GM12878 (cell line): ENCODE measurements around the gene COL5A1. TPM values are rescaled to one million over a fixed set of nuclear protein-coding genes. Genes with fewer than 3 reads are reported as not detected.

Source experiments
- ATAC-seq: fragments of 200-7000 bp; cut with Tn5 transposase; 3 replicates; pipeline ENCODE4 v1.9.1; 2020; ENCODE audit warnings: mild to moderate bottlenecking, moderate library complexity
- BruUV-seq: library from RNA; stranded (reverse); fragments of 400-500 nt; replicated peaks from 2 replicates; lab custom pipeline; 2021; lab: Mats Ljungman, UMichigan
- CTCF ChIA-PET: fragments of 300-600 bp; sonication (Branson Sonifier 250); formaldehyde crosslinking; extraction: SDS; loops from one replicate; lab custom pipeline; 2021; ENCODE audit warnings: inconsistent platforms; lab: Yijun Ruan, JAX
- POLR2A ChIA-PET: fragments of 350-600 bp; formaldehyde crosslinking; extraction: SDS; loops from one replicate; lab custom pipeline; 2021; ENCODE audit warnings: inconsistent platforms; lab: Charles Lee
- RAD21 ChIA-PET: fragments of 300-600 bp; sonication (Branson Sonifier 250); formaldehyde crosslinking; loops from one replicate; lab custom pipeline; 2023; ENCODE audit warnings: antibody characterized with exemption; ENCODE audit not compliant: unreplicated experiment; lab: Charles Lee
- SMC1A ChIA-PET: fragments of 300-600 bp; sonication (Branson Sonifier 250); formaldehyde crosslinking; loops from one replicate; lab custom pipeline; 2023; ENCODE audit not compliant: unreplicated experiment, uncharacterized antibody; lab: Charles Lee
- DNase-seq: peaks from one replicate; pipeline ENCODE4 v3.0.0-alpha.2; 2011; ENCODE audit warnings: low read depth, low spot score
- FAIRE-seq: peaks from 3 replicates; lab custom pipeline; 2011; peaks lifted over from hg19 to GRCh38; lab: Jason Lieb, UNC
- H2AFZ ChIP-seq: 2 replicates; pipeline ENCODE4 v1.6.0; 2011; ENCODE audit warnings: low read depth, low read length, control low read depth; ENCODE audit not compliant: control insufficient read depth
- H3K27ac ChIP-seq: 2 replicates; pipeline ENCODE4 v1.5.1; 2011; ENCODE audit warnings: control low read depth; ENCODE audit not compliant: control insufficient read depth, insufficient read depth
- H3K27me3 ChIP-seq, 2 experiments: replicated peaks in 1 of 2; 2 replicates each; pipeline versions ENCODE4 v1.6.0 to v1.6.1; 2011; ENCODE audit warnings: low read length in 1 of 2; ENCODE audit not compliant: control insufficient read depth in 2 of 2, insufficient read depth in 2 of 2
- H3K36me3 ChIP-seq, 2 experiments: 2 replicates each; pipeline ENCODE4 v1.5.1; 2011; ENCODE audit warnings: low read length in 1 of 2; ENCODE audit not compliant: control insufficient read depth in 2 of 2, insufficient read depth in 2 of 2
- H3K4me1 ChIP-seq: 2 replicates; pipeline ENCODE4 v1.6.1; 2011; ENCODE audit warnings: mild to moderate bottlenecking, low read length, moderate library complexity, mixed read lengths; ENCODE audit not compliant: control insufficient read depth, insufficient read depth
- H3K4me2 ChIP-seq: 2 replicates; pipeline ENCODE4 v1.6.0; 2011; ENCODE audit warnings: control low read depth; ENCODE audit not compliant: control insufficient read depth, insufficient read depth
- H3K4me3 ChIP-seq: fragments of 200-600 bp; sonication (generic); 2 replicates; pipeline ENCODE4 v1.5.1; 2016
- H3K79me2 ChIP-seq: 2 replicates; pipeline ENCODE4 v1.6.0; 2011; ENCODE audit warnings: low read length; ENCODE audit not compliant: control insufficient read depth, insufficient read depth
- H3K9ac ChIP-seq: 2 replicates; pipeline ENCODE4 v1.8.0; 2011; ENCODE audit warnings: low read length, control low read depth, mixed read lengths; ENCODE audit not compliant: control insufficient read depth, insufficient read depth
- H3K9me3 ChIP-seq: replicated peaks from 3 replicates; pipeline ENCODE4 v1.5.1; 2011; ENCODE audit warnings: mild to moderate bottlenecking, low read length; ENCODE audit not compliant: control insufficient read depth, insufficient read depth
- H4K20me1 ChIP-seq: 2 replicates; pipeline ENCODE4 v1.6.0; 2011; ENCODE audit not compliant: control insufficient read depth, insufficient read depth
- ATF7 ChIP-seq: fragments of 450-650 bp; IDR thresholded peaks from 2 replicates; pipeline ENCODE4 v1.6.1; 2016; ENCODE audit warnings: low read depth, mild to moderate bottlenecking
- BACH1 ChIP-seq: fragments of 450-650 bp; IDR thresholded peaks from 2 replicates; pipeline ENCODE4 v1.6.1; 2017; ENCODE audit warnings: mild to moderate bottlenecking, borderline replicate concordance
- BMI1 ChIP-seq: fragments of 450-650 bp; IDR thresholded peaks from 2 replicates; pipeline ENCODE4 v1.6.1; 2016; ENCODE audit warnings: mild to moderate bottlenecking, moderate library complexity, borderline replicate concordance
- BRCA1 ChIP-seq: IDR thresholded peaks from 2 replicates; pipeline ENCODE4 v1.6.1; 2011; ENCODE audit warnings: low read depth, low read length, improper control_type of control experiment
- CBX3 ChIP-seq: fragments of 200-600 bp; sonication (generic); IDR thresholded peaks from 2 replicates; pipeline ENCODE4 v1.6.1; 2016; ENCODE audit warnings: low read depth, borderline replicate concordance
- CREM ChIP-seq: IDR thresholded peaks from 2 replicates; pipeline ENCODE4 v1.6.1; 2014; ENCODE audit warnings: antibody characterized with exemption, low read depth
- EP300 ChIP-seq, 2 experiments: fragments of 150-350 bp in 1 of 2; IDR thresholded peaks; 2 replicates each; pipeline ENCODE4 v1.6.1; 2011 to 2012; ENCODE audit warnings: low read depth in 2 of 2, low read length in 2 of 2, borderline replicate concordance in 1 of 2, improper control_type of control experiment in 1 of 2, inconsistent platforms in 1 of 2; ENCODE audit not compliant: control insufficient read depth in 1 of 2
- KLF5 ChIP-seq: fragments of 450-650 bp; IDR thresholded peaks from 2 replicates; pipeline ENCODE4 v1.6.1; 2014; ENCODE audit warnings: mild to moderate bottlenecking; ENCODE audit not compliant: partially characterized antibody
- MAX ChIP-seq: IDR thresholded peaks from 2 replicates; pipeline ENCODE4 v1.6.1; 2012; ENCODE audit warnings: low read depth, low read length, improper control_type of control experiment
- RAD21 ChIP-seq: IDR thresholded peaks from 2 replicates; pipeline ENCODE4 v1.6.1; 2011; ENCODE audit warnings: mild to moderate bottlenecking, low read depth, low read length, moderate library complexity; ENCODE audit not compliant: insufficient read depth
- RFX5 ChIP-seq: IDR thresholded peaks from 2 replicates; pipeline ENCODE4 v1.6.1; 2011; ENCODE audit warnings: low read depth, low read length, improper control_type of control experiment
- SP1 ChIP-seq: IDR thresholded peaks from one replicate; pipeline ENCODE4 v1.6.1; 2011; ENCODE audit warnings: low read depth, low read length
- SUPT20H ChIP-seq: IDR thresholded peaks from 2 replicates; pipeline ENCODE4 v1.6.1; 2011; ENCODE audit warnings: low read depth, mild to moderate bottlenecking, low read length, moderate library complexity, borderline replicate concordance; ENCODE audit not compliant: control insufficient read depth
- ZBTB11 ChIP-seq: fragments of 450-650 bp; formaldehyde crosslinking; IDR thresholded peaks from 2 replicates; pipeline ENCODE4 v1.5.0; 2022; ENCODE audit warnings: mild to moderate bottlenecking, missing genetic modification characterization
- ZNF24 ChIP-seq: fragments of 450-650 bp; IDR thresholded peaks from 2 replicates; pipeline ENCODE4 v1.6.1; 2017; ENCODE audit warnings: antibody characterized with exemption, mild to moderate bottlenecking
- whole genome bisulfite sequencing: methylation state at CpG from one replicate; pipeline ENCODE4 v1.1.6; 2016; ENCODE audit warnings: low lambda C conversion rate; ENCODE audit not compliant: insufficient replicate concordance, insufficient coverage; ENCODE audit errors: missing lambda C conversion rate; 5-methylcytosine and 5-hydroxymethylcytosine counted together
- in situ Hi-C: fragments of 300-500 bp; cut with MboI; formaldehyde crosslinking; loops from 9 replicates; pipeline ENCODE4 v1.14.3; 2018; ENCODE audit warnings: mixed read lengths
- intact Hi-C: fragments of 100-400 bp; cut with micrococcal nuclease; formaldehyde crosslinking; loops from one replicate; pipeline ENCODE4 v1.14.2; 2022; ENCODE audit not compliant: unreplicated experiment
- polyA plus RNA-seq, 11 experiments: library from polyadenylated mRNA; depleted of rRNA in 4 of 11; unstranded in 6 of 11; stranded (reverse) in 5 of 11; fragments of >200 nt; fragmentation: Nextera tagmentation in 4 of 11; fragmentation: Illumina TruSeq in 1 of 11; extraction: Ambion mirVana in 4 of 11; extraction: Trizol in 1 of 11; gene quantifications; 1 replicate in 1 of 11; 2 replicates in 10 of 11; pipeline versions ENCODE4 v1.2.1 to v1.2.3, GENCODE V29; 2011 to 2016; ENCODE audit warnings: inconsistent platforms in 2 of 11, missing spikeins in 2 of 11, low read depth in 1 of 11
- total RNA-seq, 4 experiments: library from RNA; depleted of rRNA in 3 of 4; stranded (reverse); fragments of >200 nt in 3 of 4; fragmentation: Illumina TruSeq in 1 of 4; extraction: Trizol in 1 of 4; gene quantifications; 2 replicates each; pipeline versions ENCODE4 v1.2.1 to v1.2.3, GENCODE V29; 2013 to 2021
- TF ChIP-seq, protein P1 (sequence below): fragments of 450-650 bp; IDR thresholded peaks from 2 replicates; pipeline ENCODE4 v1.6.1; 2016; ENCODE audit warnings: mild to moderate bottlenecking
- TF ChIP-seq, protein P2 (sequence below): fragments of 450-650 bp; formaldehyde crosslinking; IDR thresholded peaks from 2 replicates; pipeline ENCODE4 v1.4.0; 2022; ENCODE audit warnings: mild to moderate bottlenecking, moderate library complexity

The COL5A1 gene
- total and polyA plus RNA-seq, 10 of the 15 experiments (the other 5 are each of a cell fraction or from before 2014, with no cell fraction given): under 0.01 to 0.15 (median 0.13) TPM; not detected in 4

DNA sequence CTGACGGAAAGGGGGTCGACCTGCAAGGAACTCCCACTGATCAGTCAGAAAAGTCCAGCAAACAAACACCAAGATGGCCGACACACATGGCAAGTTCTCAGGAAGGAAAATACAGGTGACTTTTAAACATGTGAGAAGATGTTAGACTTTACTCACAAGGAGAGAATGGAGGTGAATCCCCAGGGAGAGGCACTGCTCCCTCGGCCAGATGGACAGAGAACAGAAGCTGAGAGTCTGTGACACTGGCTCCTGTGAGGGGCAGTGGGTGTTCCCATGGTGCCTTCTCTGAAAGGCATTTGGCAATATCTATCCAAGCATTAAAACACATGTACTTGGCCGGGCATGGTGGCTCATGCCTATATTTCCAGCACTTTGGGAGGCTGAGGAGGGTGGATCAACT lies 22.8 kb downstream of the COL5A1 start:
- 23% methylated on average over 5 of the region's 5 CpGs for WGBS
- DNase-seq: no peak
- H3K27ac ChIP-seq: no peak overlapping the region
- H3K9me3 ChIP-seq: peaks cover 4% of the 10 kb centered on the region; the same call in 2 of the 3 replicates
- no peaks in the 10 kb centered on the region; a peak in 1 of 4 replicates for H3K27me3 ChIP-seq
- no TSS peak for BruUV-seq
- H3K36me3 ChIP-seq: no peaks in the 10 kb centered on the region
- no peak for FAIRE-seq
- ATAC-seq: no peak
- H3K79me2 ChIP-seq: no peaks in the 10 kb centered on the region
- in situ Hi-C loops (no loop called here), intact Hi-C loops (no loop called here)
- H3K9ac ChIP-seq: no peak overlapping the region
- CTCF ChIA-PET: no interaction called here
- SMC1A ChIA-PET: no interaction called here
- H3K4me3 ChIP-seq: no peak overlapping the region
- POLR2A ChIA-PET: no interaction called here
- RAD21 ChIA-PET: no interaction called here
- H3K4me1 ChIP-seq: no peaks in the 10 kb centered on the region
- H2AFZ ChIP-seq: no peak overlapping the region
- TF ChIP-seq EP300 (IDR thresholded peaks at IDR 0.05; ENCODE audit: borderline replicate concordance in 1 of 2, control insufficient read depth in 1 of 2, low read depth in 2 of 2, low read length in 2 of 2) (no peak), ATF7 (no peak), CBX3 (no peak), CREM (no peak), SP1 (no peak), MAX (no peak), ZBTB11 (CRISPR knock-in tag) (no peak), RFX5 (no peak), BMI1 (no peak), BACH1 (no peak), KLF5 (no peak), SUPT20H (no peak), BRCA1 (no peak), RAD21 (no peak), ZNF24 (no peak)
- TF ChIP-seq, protein P1, sequence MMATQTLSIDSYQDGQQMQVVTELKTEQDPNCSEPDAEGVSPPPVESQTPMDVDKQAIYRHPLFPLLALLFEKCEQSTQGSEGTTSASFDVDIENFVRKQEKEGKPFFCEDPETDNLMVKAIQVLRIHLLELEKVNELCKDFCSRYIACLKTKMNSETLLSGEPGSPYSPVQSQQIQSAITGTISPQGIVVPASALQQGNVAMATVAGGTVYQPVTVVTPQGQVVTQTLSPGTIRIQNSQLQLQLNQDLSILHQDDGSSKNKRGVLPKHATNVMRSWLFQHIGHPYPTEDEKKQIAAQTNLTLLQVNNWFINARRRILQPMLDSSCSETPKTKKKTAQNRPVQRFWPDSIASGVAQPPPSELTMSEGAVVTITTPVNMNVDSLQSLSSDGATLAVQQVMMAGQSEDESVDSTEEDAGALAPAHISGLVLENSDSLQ: no peak
- TF ChIP-seq, protein P2, sequence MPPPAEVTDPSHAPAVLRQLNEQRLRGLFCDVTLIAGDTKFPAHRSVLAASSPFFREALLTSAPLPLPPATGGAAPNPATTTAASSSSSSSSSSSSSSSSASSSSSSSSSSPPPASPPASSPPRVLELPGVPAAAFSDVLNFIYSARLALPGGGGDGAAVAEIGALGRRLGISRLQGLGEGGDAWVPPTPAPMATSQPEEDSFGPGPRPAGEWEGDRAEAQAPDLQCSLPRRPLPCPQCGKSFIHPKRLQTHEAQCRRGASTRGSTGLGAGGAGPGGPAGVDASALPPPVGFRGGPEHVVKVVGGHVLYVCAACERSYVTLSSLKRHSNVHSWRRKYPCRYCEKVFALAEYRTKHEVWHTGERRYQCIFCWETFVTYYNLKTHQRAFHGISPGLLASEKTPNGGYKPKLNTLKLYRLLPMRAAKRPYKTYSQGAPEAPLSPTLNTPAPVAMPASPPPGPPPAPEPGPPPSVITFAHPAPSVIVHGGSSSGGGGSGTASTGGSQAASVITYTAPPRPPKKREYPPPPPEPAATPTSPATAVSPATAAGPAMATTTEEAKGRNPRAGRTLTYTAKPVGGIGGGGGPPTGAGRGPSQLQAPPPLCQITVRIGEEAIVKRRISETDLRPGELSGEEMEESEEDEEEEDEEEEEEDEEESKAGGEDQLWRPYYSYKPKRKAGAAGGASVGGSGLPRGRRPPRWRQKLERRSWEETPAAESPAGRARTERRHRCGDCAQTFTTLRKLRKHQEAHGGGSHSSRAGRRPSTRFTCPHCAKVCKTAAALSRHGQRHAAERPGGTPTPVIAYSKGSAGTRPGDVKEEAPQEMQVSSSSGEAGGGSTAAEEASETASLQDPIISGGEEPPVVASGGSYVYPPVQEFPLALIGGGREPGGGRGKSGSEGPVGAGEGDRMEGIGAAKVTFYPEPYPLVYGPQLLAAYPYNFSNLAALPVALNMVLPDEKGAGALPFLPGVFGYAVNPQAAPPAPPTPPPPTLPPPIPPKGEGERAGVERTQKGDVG: no peak
- no peak overlapping the region for H3K4me2 ChIP-seq
- no peaks in the 10 kb centered on the region for H4K20me1 ChIP-seq
